ENCODE data around the gene INS. TPM values are rescaled to one million over a fixed set of nuclear protein-coding genes. Genes with fewer than 3 reads are reported as not detected.

Gene INS
- total and polyA plus RNA-seq, 11 donors = 0.67 to 1.8 TPM; not detected in 9

DNA sequence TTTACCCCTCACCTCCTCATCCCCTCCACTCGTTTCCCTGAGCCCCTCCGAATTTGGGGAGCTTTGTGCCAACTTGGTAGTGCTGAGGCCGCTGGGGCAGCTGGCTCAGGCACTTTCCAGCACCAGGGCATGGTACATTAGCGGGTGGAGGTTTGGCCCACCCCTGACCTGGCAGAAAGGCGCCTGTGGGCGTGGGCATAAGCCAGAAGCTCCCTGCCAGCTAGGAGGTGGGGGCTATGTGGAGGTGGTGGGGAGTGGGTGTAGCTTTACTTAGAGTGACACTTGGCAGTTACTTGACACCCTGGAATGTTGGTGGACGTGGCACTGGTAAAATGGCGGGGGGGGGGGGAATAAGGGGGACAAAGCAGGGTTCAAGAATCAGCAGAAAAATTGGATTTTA lies 11.5 kb downstream of the INS start:
- DNase-seq (no peak), ATAC-seq (no peak)
- Histone ChIP-seq H3K4me1 (peaks cover 0 to 8% (median 5%) of the 10 kb centered on the region in 12 donors), H3K27ac (no peak overlapping the region), H3K4me3 (no peak overlapping the region), H3K9me3 (no peaks in the 10 kb centered on the region), H3K27me3 (peaks cover 21 to 66% (median 47%) of the 10 kb centered on the region in 9 donors), H3K36me3 (no peaks in the 10 kb centered on the region)
- WGBS, 4 donors = 60 to 87% (median 65%) methylated on average over 8 of the region's 8 CpGs
- intact Hi-C loops (cut with DNase I) = loop anchor here in 3 of 10 donors (5.0 to 10.0 kb wide), 2 partner anchors 265 to 307 kb away; no protein-coding TSS in a partner anchor
- no peak for TF ChIP-seq POLR2A (IDR thresholded peaks at IDR 0.05)
- TF ChIP-seq, protein P1, sequence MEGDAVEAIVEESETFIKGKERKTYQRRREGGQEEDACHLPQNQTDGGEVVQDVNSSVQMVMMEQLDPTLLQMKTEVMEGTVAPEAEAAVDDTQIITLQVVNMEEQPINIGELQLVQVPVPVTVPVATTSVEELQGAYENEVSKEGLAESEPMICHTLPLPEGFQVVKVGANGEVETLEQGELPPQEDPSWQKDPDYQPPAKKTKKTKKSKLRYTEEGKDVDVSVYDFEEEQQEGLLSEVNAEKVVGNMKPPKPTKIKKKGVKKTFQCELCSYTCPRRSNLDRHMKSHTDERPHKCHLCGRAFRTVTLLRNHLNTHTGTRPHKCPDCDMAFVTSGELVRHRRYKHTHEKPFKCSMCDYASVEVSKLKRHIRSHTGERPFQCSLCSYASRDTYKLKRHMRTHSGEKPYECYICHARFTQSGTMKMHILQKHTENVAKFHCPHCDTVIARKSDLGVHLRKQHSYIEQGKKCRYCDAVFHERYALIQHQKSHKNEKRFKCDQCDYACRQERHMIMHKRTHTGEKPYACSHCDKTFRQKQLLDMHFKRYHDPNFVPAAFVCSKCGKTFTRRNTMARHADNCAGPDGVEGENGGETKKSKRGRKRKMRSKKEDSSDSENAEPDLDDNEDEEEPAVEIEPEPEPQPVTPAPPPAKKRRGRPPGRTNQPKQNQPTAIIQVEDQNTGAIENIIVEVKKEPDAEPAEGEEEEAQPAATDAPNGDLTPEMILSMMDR (IDR thresholded peaks at IDR 0.05) = no peak

DNA sequence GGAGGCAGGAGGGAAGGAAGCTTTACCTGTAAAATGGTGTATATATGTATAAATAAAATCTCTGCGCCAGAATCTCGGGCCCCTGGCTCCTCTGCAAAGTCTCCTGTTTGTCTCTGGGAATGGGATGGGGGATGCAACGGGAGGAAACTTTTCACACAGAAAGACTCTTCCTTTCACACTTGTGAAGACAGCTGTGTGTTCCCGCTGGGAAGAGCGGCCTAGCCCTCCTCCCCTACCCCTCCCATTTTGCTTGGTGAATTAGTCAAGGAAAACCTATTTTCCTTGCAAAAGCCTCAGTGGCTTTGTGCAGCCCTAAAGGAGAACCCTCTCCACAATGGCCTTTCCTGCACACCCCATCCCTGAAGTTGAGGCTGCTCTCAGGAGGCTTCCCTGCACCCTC lies 12.4 kb downstream of the INS start:
- Histone ChIP-seq H3K27ac (no peak overlapping the region), H3K9me3 (no peaks in the 10 kb centered on the region), H3K4me3 (no peak overlapping the region), H3K4me1 (peaks cover 3 to 17% (median 13%) of the 10 kb centered on the region in 12 donors), H3K36me3 (no peaks in the 10 kb centered on the region), H3K27me3 (peaks cover 28 to 74% (median 55%) of the 10 kb centered on the region in 9 donors)
- intact Hi-C loops (cut with DNase I) = loop anchor here in 3 of 10 donors (5.0 to 10.0 kb wide), 2 partner anchors 264 to 306 kb away; no protein-coding TSS in a partner anchor
- WGBS, 4 donors = 45 to 62% (median 54%) methylated on average over 5 of the region's 5 CpGs
- no peak for TF ChIP-seq POLR2A (IDR thresholded peaks at IDR 0.05)
- TF ChIP-seq, protein P1 (IDR thresholded peaks at IDR 0.05) = no peak
- DNase-seq (no peak), ATAC-seq (no peak)

DNA sequence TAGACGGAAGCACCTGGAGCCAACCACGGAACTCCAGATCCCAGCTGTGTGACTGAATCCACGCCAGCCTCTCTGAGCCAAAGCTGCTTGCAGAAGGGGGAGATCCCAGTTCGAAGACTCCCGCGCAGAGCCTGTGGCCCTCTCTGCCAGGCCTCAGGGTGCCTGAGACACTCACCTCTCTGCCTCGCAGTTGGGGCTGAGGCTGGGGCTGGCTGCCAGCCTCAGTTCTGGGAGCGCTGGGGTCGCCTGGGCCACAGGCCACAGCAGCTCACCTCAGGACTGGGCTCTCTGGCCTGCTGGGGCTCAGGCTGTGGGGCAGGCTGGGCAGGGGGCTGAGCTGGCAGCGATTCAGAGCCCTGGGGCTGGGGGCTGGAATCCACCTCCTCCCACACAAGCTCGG lies 13.6 kb downstream of the INS start:
- no peak for DNase-seq
- intact Hi-C loops (cut with DNase I) = loop anchor here in 3 of 10 donors (5.0 to 10.0 kb wide), 2 partner anchors 263 to 305 kb away; no protein-coding TSS in a partner anchor
- no peaks in the 10 kb centered on the region for H3K9me3 ChIP-seq
- no peaks in the 10 kb centered on the region for H3K36me3 ChIP-seq
- no peak for ATAC-seq
- peaks cover 30 to 86% (median 67%) of the 10 kb centered on the region in 9 donors for H3K27me3 ChIP-seq
- H3K4me1 ChIP-seq = peaks cover 3 to 20% (median 13%) of the 10 kb centered on the region in 12 donors
- WGBS, 4 donors = 46 to 58% (median 52%) methylated on average over 10 to 11 of the region's 11 CpGs
- H3K27ac ChIP-seq = no peak overlapping the region
- no peak overlapping the region for H3K4me3 ChIP-seq
- TF ChIP-seq, protein P1 (IDR thresholded peaks at IDR 0.05) = no peak
- TF ChIP-seq POLR2A (IDR thresholded peaks at IDR 0.05) = no peak

DNA sequence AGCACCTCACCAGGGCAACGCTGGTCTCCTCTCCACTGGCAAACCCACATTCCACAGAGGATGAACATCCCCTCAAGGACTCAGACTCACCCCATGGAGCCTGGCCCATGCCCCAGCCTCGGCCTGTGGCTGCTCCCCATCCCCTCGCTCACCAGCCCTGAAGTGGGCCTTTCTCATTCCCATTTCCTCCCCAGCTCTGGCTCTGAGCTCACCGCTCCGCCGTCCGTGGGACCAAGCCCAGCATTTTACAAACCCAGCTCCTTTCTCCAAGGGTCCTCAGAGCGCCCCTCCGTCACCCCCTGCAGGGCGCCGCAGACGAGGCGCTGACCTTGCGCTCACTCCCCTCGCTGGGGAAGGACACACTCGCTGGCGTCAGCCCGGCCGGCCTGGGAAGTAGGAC lies 15.0 kb downstream of the INS start:
- DNase-seq (no peak), ATAC-seq (no peak)
- intact Hi-C loops (cut with DNase I) = loop anchor here in 3 of 10 donors (5.0 to 10.0 kb wide), 2 partner anchors 261 to 304 kb away; no protein-coding TSS in a partner anchor
- no peaks in the 10 kb centered on the region for H3K36me3 ChIP-seq
- no peak overlapping the region for H3K27ac ChIP-seq
- no peaks in the 10 kb centered on the region for H3K9me3 ChIP-seq
- H3K27me3 ChIP-seq = peaks cover 37 to 96% (median 81%) of the 10 kb centered on the region in 9 donors
- no peak overlapping the region for H3K4me3 ChIP-seq
- WGBS, 4 donors = 34 to 60% (median 50%) methylated on average over 18 to 19 of the region's 19 CpGs
- no peak for TF ChIP-seq POLR2A (IDR thresholded peaks at IDR 0.05)
- TF ChIP-seq, protein P1 (IDR thresholded peaks at IDR 0.05) = no peak
- H3K4me1 ChIP-seq = peaks cover 0 to 14% (median 8%) of the 10 kb centered on the region in 12 donors
